Measurements from ENCODE around the gene PCDHB16. TPM values are rescaled to one million over a fixed set of nuclear protein-coding genes. Genes with fewer than 3 reads are reported as not detected.

Gene PCDHB16
- total RNA-seq: 0.08 and 0.13 TPM in 2 replicates

GRCh38 chr5:141182248-141182647 lies at the start of gene PCDHB16:
PCDHB16 (plus strand) TSS chr5:141182387; CDS start chr5:141182560, 173 bp downstream.

GRCh38 chr5:141135030-141135717 lies 47.0 kb upstream of the PCDHB16 start, which contains the start of gene PCDHB5:
PCDHB5 (plus strand) TSS chr5:141135206; CDS start chr5:141135435, 229 bp downstream.

GRCh38 chr5:141149812-141150211 lies 32.4 kb upstream of the PCDHB16 start, which contains the start of gene PCDHB6:
PCDHB6 (plus strand) TSS chr5:141150057; CDS start chr5:141150258, 201 bp downstream.

GRCh38 chr5:141172381-141173204 lies 9.6 kb upstream of the PCDHB16 start, which contains the start of gene PCDHB7:
PCDHB7 (plus strand) TSS chr5:141172644; CDS start chr5:141172836, 192 bp downstream.

GRCh38 chr5:141177577-141178191 lies 4.5 kb upstream of the PCDHB16 start, which contains the start of gene PCDHB8:
PCDHB8 (plus strand) TSS chr5:141177790; CDS start chr5:141178035, 245 bp downstream.

GRCh38 chr5:141186897-141187512 lies 4.8 kb downstream of the PCDHB16 start, which contains the start of gene PCDHB9:
PCDHB9 (plus strand) TSS chr5:141187161; CDS start chr5:141187319, 158 bp downstream.

GRCh38 chr5:141192110-141192725 lies 10.0 kb downstream of the PCDHB16 start, which contains the start of gene PCDHB10:
PCDHB10 (plus strand) TSS chr5:141192353; CDS start chr5:141192553, 200 bp downstream.

GRCh38 chr5:141199359-141200235 lies 17.4 kb downstream of the PCDHB16 start, which contains the start of gene PCDHB11:
PCDHB11 (plus strand) TSS chr5:141199627; CDS start chr5:141199775, 148 bp downstream.

GRCh38 chr5:141208478-141208877 lies 26.3 kb downstream of the PCDHB16 start, which contains the start of gene PCDHB12:
PCDHB12 (plus strand) TSS chr5:141208719; CDS start chr5:141208908, 189 bp downstream.

GRCh38 chr5:141213656-141214339 lies 31.6 kb downstream of the PCDHB16 start, which contains the start of gene PCDHB13:
PCDHB13 (plus strand) TSS chr5:141213919; CDS start chr5:141214124, 205 bp downstream.

GRCh38 chr5:141223112-141223783 lies 41.1 kb downstream of the PCDHB16 start, which contains the start of gene PCDHB14:
PCDHB14 (plus strand) TSS chr5:141223343; CDS start chr5:141223506, 163 bp downstream.

Other genes starting within 250 kb of the PCDHB16 start
- gene PCDHAC2, start 215.9 kb upstream of the PCDHB16 start, total RNA-seq: 0.39 TPM in 1 of 2 replicates, not detected in the other
- gene PCDHB1, start 131.0 kb upstream of the PCDHB16 start, total RNA-seq: not detected in 2 replicates
- under 0.01 and 1.2 TPM in 2 replicates for gene PCDHB2, start 87.8 kb upstream of the PCDHB16 start, total RNA-seq
- gene PCDHB3, start 81.9 kb upstream of the PCDHB16 start, total RNA-seq: 0.13 and 0.16 TPM in 2 replicates
- under 0.01 TPM in 1 of 2 replicates, not detected in the other for gene PCDHB4, start 60.6 kb upstream of the PCDHB16 start, total RNA-seq
- 0.39 and 1.3 TPM in 2 replicates for gene PCDHB5, start 47.2 kb upstream of the PCDHB16 start, total RNA-seq
- gene PCDHB6, start 32.3 kb upstream of the PCDHB16 start, total RNA-seq: 0.64 TPM in 1 of 2 replicates, not detected in the other
- gene PCDHB7, start 9.7 kb upstream of the PCDHB16 start, total RNA-seq: under 0.01 and 1.9 TPM in 2 replicates
- not detected in 2 replicates for gene PCDHB8, start 4.6 kb upstream of the PCDHB16 start, total RNA-seq
- 0.08 TPM in 1 of 2 replicates, not detected in the other for gene PCDHB9, start 4.8 kb downstream of the PCDHB16 start, total RNA-seq
- gene PCDHB10, start 10.0 kb downstream of the PCDHB16 start, total RNA-seq: 0.13 and 0.24 TPM in 2 replicates
- 0.13 and 1.7 TPM in 2 replicates for gene PCDHB11, start 17.2 kb downstream of the PCDHB16 start, total RNA-seq
- gene PCDHB12, start 26.3 kb downstream of the PCDHB16 start, total RNA-seq: 0.08 TPM in 1 of 2 replicates, not detected in the other
- 0.26 and 1.0 TPM in 2 replicates for gene PCDHB13, start 31.5 kb downstream of the PCDHB16 start, total RNA-seq
- 1.4 TPM in 1 of 2 replicates, not detected in the other for gene PCDHB14, start 41.0 kb downstream of the PCDHB16 start, total RNA-seq
- under 0.01 and 0.48 TPM in 2 replicates for gene PCDHB15, start 63.0 kb downstream of the PCDHB16 start, total RNA-seq
- not detected in 2 replicates for gene SLC25A2, start 121.7 kb downstream of the PCDHB16 start, total RNA-seq
- 45.3 and 69.6 TPM in 2 replicates for gene TAF7, start 138.4 kb downstream of the PCDHB16 start, total RNA-seq
- 0.13 and 0.64 TPM in 2 replicates for gene PCDHGA1, start 148.1 kb downstream of the PCDHB16 start, total RNA-seq
- 0.39 and 3.8 TPM in 2 replicates for gene PCDHGA2, start 156.4 kb downstream of the PCDHB16 start, total RNA-seq
- gene PCDHGA3, start 161.4 kb downstream of the PCDHB16 start, total RNA-seq: 0.65 and 0.72 TPM in 2 replicates
- 0.39 and 2.2 TPM in 2 replicates for gene PCDHGB1, start 167.7 kb downstream of the PCDHB16 start, total RNA-seq
- 0.78 and 6.0 TPM in 2 replicates for gene PCDHGA4, start 172.6 kb downstream of the PCDHB16 start, total RNA-seq
- 0.39 and 3.0 TPM in 2 replicates for gene PCDHGB2, start 177.6 kb downstream of the PCDHB16 start, total RNA-seq
- 0.13 and 1.3 TPM in 2 replicates for gene PCDHGA5, start 181.8 kb downstream of the PCDHB16 start, total RNA-seq
- 0.39 and 6.1 TPM in 2 replicates for gene PCDHGB3, start 187.9 kb downstream of the PCDHB16 start, total RNA-seq
- 1.0 and 3.0 TPM in 2 replicates for gene PCDHGA6, start 191.5 kb downstream of the PCDHB16 start, total RNA-seq
- 0.65 and 4.0 TPM in 2 replicates for gene PCDHGA7, start 200.4 kb downstream of the PCDHB16 start, total RNA-seq
- gene PCDHGB4, start 205.3 kb downstream of the PCDHB16 start, total RNA-seq: 3.7 and 9.3 TPM in 2 replicates
- 0.65 and 1.2 TPM in 2 replicates for gene PCDHGA8, start 210.2 kb downstream of the PCDHB16 start, total RNA-seq
- gene PCDHGB5, start 215.6 kb downstream of the PCDHB16 start, total RNA-seq: 7.6 and 13.0 TPM in 2 replicates
- 1.4 and 7.8 TPM in 2 replicates for gene PCDHGA9, start 220.4 kb downstream of the PCDHB16 start, total RNA-seq
- gene PCDHGB6, start 225.6 kb downstream of the PCDHB16 start, total RNA-seq: 1.2 and 5.7 TPM in 2 replicates
- gene PCDHGA10, start 230.6 kb downstream of the PCDHB16 start, total RNA-seq: 3.4 and 11.8 TPM in 2 replicates
- 7.2 and 23.6 TPM in 2 replicates for gene PCDHGB7, start 235.3 kb downstream of the PCDHB16 start, total RNA-seq
- gene PCDHGA11, start 238.7 kb downstream of the PCDHB16 start, total RNA-seq: 5.9 and 13.7 TPM in 2 replicates
- gene PCDHGA12, start 248.1 kb downstream of the PCDHB16 start, total RNA-seq: 10.2 and 17.4 TPM in 2 replicates

All from epithelial cell of alveolus of lung (primary cell).